ENCODE measurements around the gene IL17REL.

Gene IL17REL

DNA sequence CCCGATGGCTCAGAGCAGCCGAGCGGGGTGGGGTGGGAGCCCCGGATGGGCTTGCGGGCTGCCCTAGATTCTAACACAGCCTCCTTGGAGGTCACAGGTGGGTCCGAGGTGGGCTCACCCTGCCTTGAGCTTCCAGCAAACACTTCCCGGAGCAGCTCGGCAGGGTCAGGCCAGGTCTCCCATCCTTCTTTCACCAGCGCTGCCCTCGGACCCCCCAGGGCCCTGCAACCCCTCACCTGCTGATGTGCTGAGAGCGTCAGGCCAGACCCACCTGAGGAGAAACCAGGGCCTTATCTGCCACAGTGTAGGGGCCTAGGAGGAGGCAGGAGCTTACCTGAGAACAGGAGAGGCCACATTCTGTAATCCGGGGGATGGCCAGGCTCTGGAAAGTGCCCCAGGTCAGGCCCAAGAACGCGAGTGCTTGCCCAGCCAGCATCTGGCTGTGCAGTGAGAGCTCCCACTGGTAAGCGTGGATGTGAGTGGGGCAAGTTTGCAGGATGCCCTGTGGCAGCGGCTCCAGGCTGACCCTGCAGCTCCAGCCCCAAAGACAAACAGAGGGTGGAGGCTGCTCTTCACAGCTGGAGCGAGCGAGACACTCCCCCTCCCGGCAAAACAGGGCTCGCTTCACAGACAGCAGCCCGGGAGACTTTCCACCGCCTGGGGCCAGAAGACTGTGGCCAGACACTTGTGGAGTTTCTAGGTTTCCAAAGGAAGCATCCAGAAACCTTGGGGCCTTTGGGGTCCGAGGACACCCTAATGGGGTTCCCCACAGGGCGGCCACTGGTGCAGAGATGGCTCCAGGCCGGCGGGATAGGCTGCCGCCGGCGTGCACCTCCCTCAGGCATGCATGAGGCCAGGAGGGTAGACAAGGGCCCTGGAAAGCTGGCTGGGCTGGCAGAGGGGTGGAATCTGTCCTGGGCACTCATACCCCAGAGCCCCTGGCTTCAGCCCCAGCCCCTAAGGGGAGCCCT lies at the start of gene IL17REL:
Gene IL17REL (minus strand): TSS at position 555 of the 971 bp plus-strand sequence. CDS start 119 bp downstream, at position 436.
- no peak for DNase-seq (ENCODE audit: low read depth, low spot score)

- no peak for DNase-seq (ENCODE audit: low read depth, low spot score)
Observed at GRCh38 chr22:50061824-50062355, 49.3 kb upstream of the IL17REL start.

GRCh38 chr22:50061141-50061823 lies 48.7 kb upstream of the IL17REL start:
- DNase-seq (ENCODE audit: low read depth, low spot score): no peak

- no peak for DNase-seq (ENCODE audit: low read depth, low spot score)
Observed at GRCh38 chr22:50060441-50061140, 48.0 kb upstream of the IL17REL start.

DNA sequence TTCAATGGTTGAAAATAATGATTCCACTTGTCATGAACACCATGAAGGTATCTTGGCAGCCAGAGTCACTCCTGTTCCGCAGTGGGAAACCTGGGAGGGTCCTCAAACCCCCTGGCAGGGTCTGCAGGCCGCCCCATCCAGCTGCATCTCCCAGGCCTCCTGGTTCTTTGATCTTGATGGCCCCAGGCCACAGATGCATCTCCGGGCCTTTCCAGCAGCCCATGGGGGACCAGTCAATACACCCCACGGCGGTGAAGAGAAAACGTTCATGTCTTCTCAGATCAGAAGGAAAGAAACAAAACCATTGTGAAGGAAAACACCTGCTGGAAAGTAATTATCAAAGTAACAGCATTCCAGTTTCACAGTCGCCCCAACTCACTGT lies 47.3 kb upstream of the IL17REL start:
- no peak for DNase-seq (ENCODE audit: low read depth, low spot score)

- DNase-seq (ENCODE audit: low read depth, low spot score): no peak
Observed at GRCh38 chr22:50058906-50059880, 46.6 kb upstream of the IL17REL start.

GRCh38 chr22:50058061-50058905 lies 45.7 kb upstream of the IL17REL start, which contains the start of gene TTLL8:
TTLL8 (minus strand) TSS chr22:50058298.
- DNase-seq (ENCODE audit: low read depth, low spot score): no peak

DNA sequence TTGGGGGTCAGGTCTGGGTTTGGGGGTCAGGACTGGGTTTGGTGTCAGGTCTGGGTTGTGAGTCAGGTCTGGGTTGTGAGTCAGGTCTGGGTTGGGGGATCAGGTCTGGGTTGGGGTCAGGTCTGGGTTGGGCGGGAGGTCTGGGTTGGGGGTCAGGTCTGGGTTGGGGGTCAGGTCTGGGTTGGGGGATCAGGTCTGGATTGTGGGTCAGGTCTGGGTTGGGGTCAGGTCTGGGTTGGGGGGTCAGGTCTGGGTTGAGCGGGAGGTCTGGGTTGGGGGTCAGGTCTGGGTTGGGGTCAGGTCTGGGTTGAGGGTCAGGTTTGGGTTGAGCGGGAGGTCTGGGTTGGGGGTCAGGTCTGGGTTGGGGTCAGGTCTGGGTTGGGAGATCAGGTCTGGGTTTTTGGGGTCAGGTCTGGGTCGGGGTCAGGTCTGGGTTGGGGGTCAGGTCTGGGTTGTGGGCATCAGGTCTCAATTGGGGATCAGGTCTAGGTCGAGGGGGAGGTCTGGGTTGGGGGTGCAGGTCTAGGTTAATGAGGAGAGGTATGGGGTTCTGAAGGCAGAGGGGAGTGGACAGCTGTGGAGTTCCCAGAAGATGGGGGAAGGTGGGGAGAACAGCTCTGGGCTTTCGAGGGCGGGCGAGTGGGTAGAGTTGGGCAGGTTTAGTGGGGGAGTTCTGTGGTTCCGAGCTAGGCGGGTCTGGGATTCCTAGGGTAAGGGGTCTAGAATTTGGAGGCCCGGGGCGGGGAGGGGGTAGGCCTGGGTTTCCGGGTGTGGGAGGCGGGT lies 44.9 kb upstream of the IL17REL start:
- no peak for DNase-seq (ENCODE audit: low read depth, low spot score)

DNA sequence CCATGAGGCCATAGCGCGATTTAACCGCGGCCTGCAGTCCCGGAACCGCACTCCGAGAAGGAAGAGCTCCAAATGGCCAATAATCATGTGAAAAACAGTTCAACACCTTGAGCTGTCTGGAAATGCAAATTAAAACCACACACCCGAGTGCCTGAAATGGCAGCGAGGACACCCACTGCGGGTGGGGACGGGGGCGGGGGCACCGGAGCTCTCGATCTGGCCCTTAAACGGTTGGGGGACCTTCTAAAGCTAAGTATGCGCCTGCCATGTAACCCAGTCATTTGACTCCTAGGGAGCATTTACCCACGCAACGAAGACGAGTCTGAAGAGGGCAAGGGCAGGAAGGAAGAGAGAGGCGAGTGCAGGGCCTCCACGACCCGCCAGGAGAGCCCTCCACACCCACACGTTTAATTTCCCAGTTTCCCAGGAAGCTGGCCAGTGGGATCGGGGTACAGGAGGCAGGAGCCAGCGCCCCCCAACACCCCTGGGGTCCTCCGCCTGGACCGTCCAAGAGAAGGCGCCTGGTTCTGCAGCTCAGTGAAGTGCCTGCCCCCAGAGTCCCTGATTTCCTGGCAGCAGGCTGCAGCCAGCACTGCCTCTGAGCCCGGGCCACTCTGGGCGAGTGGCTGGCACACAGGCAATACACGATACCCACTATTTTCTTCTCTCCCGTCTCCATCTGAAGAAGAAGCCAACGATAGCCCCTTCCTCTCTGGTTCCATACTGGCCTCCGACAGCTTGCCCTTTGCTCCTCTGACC lies 43.8 kb upstream of the IL17REL start:
- no peak for DNase-seq (ENCODE audit: low read depth, low spot score)

DNA sequence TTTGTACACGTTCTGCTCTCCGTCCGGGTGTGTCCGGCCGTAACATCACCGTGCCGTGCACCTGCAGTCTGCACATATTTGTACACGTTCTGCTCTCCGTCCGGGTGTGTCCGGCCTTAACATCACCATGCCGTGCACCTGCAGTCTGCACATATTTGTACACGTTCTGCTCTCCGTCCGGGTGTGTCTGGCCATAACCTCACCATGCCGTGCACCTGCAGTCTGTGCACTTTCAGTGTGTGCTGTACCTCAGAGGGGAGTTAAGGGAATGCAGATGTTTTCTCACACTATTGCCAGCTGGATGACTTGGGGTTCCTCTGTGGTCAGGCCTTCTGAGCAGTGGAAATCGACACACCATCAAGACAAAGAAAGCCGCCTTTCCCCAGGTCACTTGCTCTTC lies 41.3 kb upstream of the IL17REL start:
- DNase-seq (ENCODE audit: low read depth, low spot score): no peak

GRCh38 chr22:50051930-50052329 lies 39.4 kb upstream of the IL17REL start:
- no peak for DNase-seq (ENCODE audit: low read depth, low spot score)

DNA sequence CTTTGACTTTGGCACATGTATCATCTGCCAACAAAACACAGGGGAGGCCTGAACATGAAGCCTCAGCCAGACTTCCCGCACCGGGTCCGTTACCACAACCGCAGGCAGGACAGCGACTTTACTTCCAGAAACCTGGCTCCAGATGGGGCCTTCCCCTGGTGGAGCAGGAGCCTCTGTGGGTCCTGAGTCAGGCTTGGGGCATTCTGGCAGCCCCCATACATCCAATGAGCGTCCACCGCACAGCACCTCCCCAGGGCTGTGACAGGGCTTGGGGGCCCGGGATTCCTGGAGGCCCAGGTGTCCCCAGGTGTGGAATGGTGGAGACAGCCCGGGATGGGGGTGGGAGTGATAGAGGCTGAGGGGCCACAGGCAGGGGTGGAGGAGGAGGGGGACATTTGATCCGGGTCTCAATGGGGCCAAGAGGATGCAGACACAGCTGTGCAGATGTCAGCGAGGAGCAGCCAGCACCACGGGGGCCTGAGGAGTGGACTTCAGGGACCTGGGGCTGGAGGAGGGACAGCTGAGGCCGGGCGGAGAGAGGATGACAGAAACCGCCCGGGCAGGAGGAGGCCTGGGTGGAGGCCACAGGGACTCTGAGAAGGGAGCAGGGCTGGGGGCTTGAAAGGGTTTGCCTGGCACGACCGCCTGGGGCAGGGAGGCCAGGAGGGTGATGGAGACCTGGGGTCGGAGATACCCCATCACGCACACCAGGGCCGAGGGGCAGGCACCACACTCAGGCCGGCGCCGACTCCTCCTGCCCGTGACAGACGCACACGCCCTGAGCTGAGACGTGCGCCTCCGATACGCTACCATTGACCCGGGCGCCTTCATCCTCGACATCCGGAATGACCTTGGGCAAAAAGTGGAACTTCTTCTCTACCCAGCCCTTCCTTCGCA lies 37.0 kb upstream of the IL17REL start:
- DNase-seq (ENCODE audit: low read depth, low spot score): no peak

- DNase-seq (ENCODE audit: low read depth, low spot score): no peak
Observed at GRCh38 chr22:50048836-50049235, 36.3 kb upstream of the IL17REL start.

- no peak for DNase-seq (ENCODE audit: low read depth, low spot score)
Observed at GRCh38 chr22:50048061-50048765, 35.6 kb upstream of the IL17REL start.

DNA sequence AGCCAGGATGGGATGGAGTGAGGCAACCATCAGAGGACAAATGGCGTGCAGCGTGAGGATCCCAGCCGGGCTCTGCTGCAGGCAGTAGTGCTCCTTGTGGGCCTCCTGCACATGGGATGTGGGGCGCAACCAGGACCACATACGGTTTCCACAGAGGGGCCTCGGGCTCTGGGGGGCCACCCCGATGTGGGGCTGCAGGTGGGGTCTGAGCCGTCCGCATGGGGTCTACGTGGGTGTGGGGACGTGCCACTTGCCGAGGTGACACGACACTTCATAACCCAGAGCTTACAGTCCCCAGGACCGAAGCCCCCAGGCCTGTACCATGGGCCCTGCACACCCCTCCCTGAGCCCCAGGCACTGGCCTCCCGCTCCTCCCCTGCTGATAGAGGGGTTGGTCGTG lies 34.8 kb upstream of the IL17REL start:
- no peak for DNase-seq (ENCODE audit: low read depth, low spot score)

- no peak for DNase-seq (ENCODE audit: low read depth, low spot score)
Observed at GRCh38 chr22:50046481-50047245, 34.1 kb upstream of the IL17REL start.
